PC-9 (cell line): ENCODE data around the gene NPFFR2. TPM values are rescaled to one million over a fixed set of nuclear protein-coding genes. Genes with fewer than 3 reads are reported as not detected.

ENCODE experiments used
- BruUV-seq: library from RNA; stranded (reverse); fragments of 400-500 nt; replicated peaks from 2 replicates; lab custom pipeline; 2021; lab: Mats Ljungman, UMichigan
- CTCF ChIA-PET: fragments of 300-600 bp; sonication (Branson Sonifier 250); formaldehyde crosslinking; loops from one replicate; lab custom pipeline; 2022; ENCODE audit warnings: antibody characterized with exemption; lab: Charles Lee
- POLR2A ChIA-PET: fragments of 300-600 bp; sonication (Branson Sonifier 250); formaldehyde crosslinking; loops from one replicate; lab custom pipeline; 2022; ENCODE audit warnings: antibody characterized with exemption; ENCODE audit not compliant: unreplicated experiment; lab: Charles Lee
- DNase-seq, 2 experiments: peaks; one replicate each; pipeline versions ENCODE4 v3.0.0 to v3.0.0-alpha.2; 2015 to 2022; ENCODE audit warnings: mixed read lengths in 1 of 2
- H2AFZ ChIP-seq: fragments of 200-600 bp; sonication (generic); 2 replicates; pipeline ENCODE4 v1.8.1; 2017; ENCODE audit warnings: antibody characterized with exemption
- H3F3A ChIP-seq: fragments of 200-600 bp; sonication (generic); 2 replicates; pipeline ENCODE4 v1.8.1; 2017; ENCODE audit warnings: antibody characterized with exemption, mild to moderate bottlenecking, low read depth; ENCODE audit not compliant: insufficient read depth
- H3K27ac ChIP-seq: fragments of 200-600 bp; sonication (generic); 2 replicates; pipeline ENCODE4 v1.6.1; 2016; ENCODE audit warnings: mixed run types
- H3K27me3 ChIP-seq: fragments of 200-600 bp; sonication (generic); 2 replicates; pipeline ENCODE4 v1.6.1; 2016; ENCODE audit warnings: low read depth, mixed run types; ENCODE audit not compliant: insufficient read depth
- H3K36me3 ChIP-seq: fragments of 200-600 bp; sonication (generic); 2 replicates; pipeline ENCODE4 v1.6.1; 2016; ENCODE audit warnings: low read depth, mixed run types
- H3K4me1 ChIP-seq: fragments of 200-600 bp; sonication (generic); replicated peaks from 2 replicates; pipeline ENCODE4 v1.6.1; 2016; ENCODE audit warnings: mixed run types; ENCODE audit not compliant: insufficient read depth
- H3K4me2 ChIP-seq: fragments of 200-600 bp; sonication (generic); 2 replicates; pipeline ENCODE4 v1.6.1; 2017; ENCODE audit warnings: mixed run types
- H3K4me3 ChIP-seq: fragments of 200-600 bp; sonication (generic); 2 replicates; pipeline ENCODE4 v1.6.1; 2016; ENCODE audit warnings: mixed run types
- H3K79me2 ChIP-seq: fragments of 200-600 bp; sonication (generic); 2 replicates; pipeline ENCODE4 v1.6.1; 2017; ENCODE audit warnings: low read depth, mixed run types
- H3K9me2 ChIP-seq: fragments of 200-600 bp; sonication (generic); 2 replicates; pipeline ENCODE4 v1.8.1; 2017; ENCODE audit warnings: mild to moderate bottlenecking; ENCODE audit not compliant: insufficient read depth
- H3K9me3 ChIP-seq: fragments of 200-600 bp; sonication (generic); 2 replicates; pipeline ENCODE4 v1.8.1; 2016; ENCODE audit warnings: low read depth; ENCODE audit not compliant: insufficient read depth
- H4K20me1 ChIP-seq: fragments of 200-600 bp; sonication (generic); 2 replicates; pipeline ENCODE4 v1.8.1; 2017; ENCODE audit not compliant: insufficient read depth
- CTCF ChIP-seq: fragments of 200-600 bp; sonication (generic); conservative IDR thresholded peaks from 2 replicates; pipeline ENCODE4 v1.6.1; 2017; ENCODE audit warnings: mixed run types, antibody characterized with exemption, mild to moderate bottlenecking, moderate library complexity
- EZH2 ChIP-seq: fragments of 200-600 bp; sonication (generic); IDR thresholded peaks from 2 replicates; pipeline ENCODE4 v1.8.0; 2017; ENCODE audit warnings: antibody characterized with exemption, low read depth
- intact Hi-C: fragments of 100-400 bp; cut with micrococcal nuclease; formaldehyde crosslinking; loops from one replicate; pipeline ENCODE4 v1.10.0; 2022; ENCODE audit not compliant: unreplicated experiment
- total RNA-seq: library from RNA; stranded (reverse); gene quantifications from 2 replicates; pipeline ENCODE4 v1.2.3, GENCODE V29; 2021

NPFFR2 gene
- total RNA-seq, 1 experiment from 2014 or later = not detected

- Histone ChIP-seq H2AFZ (no peak overlapping the region), H3K4me1 (no peaks in the 10 kb centered on the region), H3K9me3 (no peaks in the 10 kb centered on the region), H3K27ac (no peak overlapping the region), H3K27me3 (no peaks in the 10 kb centered on the region), H3K9me2 (no peaks in the 10 kb centered on the region), H3F3A (no peaks in the 10 kb centered on the region), H3K36me3 (no peaks in the 10 kb centered on the region), H3K79me2 (no peaks in the 10 kb centered on the region), H3K4me3 (no peak overlapping the region), H3K4me2 (no peak overlapping the region), H4K20me1 (no peaks in the 10 kb centered on the region)
- ChIA-PET CTCF (no interaction called here), POLR2A (no interaction called here)
- no peak for DNase-seq
- intact Hi-C loops = no loop called here
- BruUV-seq = no TSS peak
- TF ChIP-seq EZH2 (no peak), CTCF (no peak)
Measured at GRCh38 chr4:72094059-72094797, 62.4 kb downstream of the NPFFR2 start.

- Histone ChIP-seq H3F3A (peaks cover 3% of the 10 kb centered on the region; the same call in 1 of the 2 replicates), H3K27ac (no peak overlapping the region), H3K9me3 (no peaks in the 10 kb centered on the region), H3K4me1 (peaks cover 6% of the 10 kb centered on the region; the same call in 1 of the 2 replicates), H4K20me1 (no peaks in the 10 kb centered on the region), H3K9me2 (no peaks in the 10 kb centered on the region), H2AFZ (no peak overlapping the region), H3K79me2 (no peaks in the 10 kb centered on the region), H3K4me3 (no peak overlapping the region), H3K36me3 (no peaks in the 10 kb centered on the region), H3K27me3 (no peaks in the 10 kb centered on the region), H3K4me2 (no peak overlapping the region)
- BruUV-seq = no TSS peak
- ChIA-PET POLR2A (no interaction called here), CTCF (no interaction called here)
- no peak for DNase-seq
- TF ChIP-seq CTCF = no peak
- no peak for TF ChIP-seq EZH2
- intact Hi-C loops = no loop called here
Measured at GRCh38 chr4:72107456-72107855, 75.7 kb downstream of the NPFFR2 start.

- no peaks in the 10 kb centered on the region for H3K36me3 ChIP-seq
- no TSS peak for BruUV-seq
Measured at GRCh38 chr4:72109364-72109763, 77.6 kb downstream of the NPFFR2 start.

More at GRCh38 chr4:72109364-72109763, 77.6 kb downstream of the NPFFR2 start:
- CTCF ChIA-PET = no interaction called here
- H3K9me2 ChIP-seq = no peaks in the 10 kb centered on the region
- no peaks in the 10 kb centered on the region for H3K27me3 ChIP-seq
- no peak overlapping the region for H3K4me3 ChIP-seq
- H2AFZ ChIP-seq = no peak overlapping the region
- no peak overlapping the region for H3K4me2 ChIP-seq
- no peak for TF ChIP-seq EZH2
- TF ChIP-seq CTCF = no peak
- H3F3A ChIP-seq = peaks cover 4% of the 10 kb centered on the region; the same call in 1 of the 2 replicates
- no peaks in the 10 kb centered on the region for H3K9me3 ChIP-seq
- no peak overlapping the region for H3K27ac ChIP-seq
- intact Hi-C loops = no loop called here
- H3K79me2 ChIP-seq = no peaks in the 10 kb centered on the region
- peaks cover 9% of the 10 kb centered on the region; the same call in 1 of the 2 replicates for H3K4me1 ChIP-seq
- no peak for DNase-seq
- H4K20me1 ChIP-seq = no peaks in the 10 kb centered on the region
- POLR2A ChIA-PET = no interaction called here
